HPDE6-E6E7 (cell line): Measurements from ENCODE around the gene ATG7.
"Not testable (repeated sequence)": the region's sequence is repeated elsewhere in the genome, so short reads cannot be mapped to it uniquely, and the experiment has no call there.

Experiments
- DNase-seq: peaks from one replicate; pipeline ENCODE4 v3.0.0; 2011; ENCODE audit warnings: missing footprints; ENCODE audit errors: extremely low spot score

The ATG7 gene

GRCh38 chr3:11502413-11502812, 230.2 kb downstream of the ATG7 start:
- not testable (repeated sequence) for DNase-seq

- no peak for DNase-seq
These were observed 235.5 kb downstream of the ATG7 start for GRCh38 chr3:11507719-11508118.

DNA sequence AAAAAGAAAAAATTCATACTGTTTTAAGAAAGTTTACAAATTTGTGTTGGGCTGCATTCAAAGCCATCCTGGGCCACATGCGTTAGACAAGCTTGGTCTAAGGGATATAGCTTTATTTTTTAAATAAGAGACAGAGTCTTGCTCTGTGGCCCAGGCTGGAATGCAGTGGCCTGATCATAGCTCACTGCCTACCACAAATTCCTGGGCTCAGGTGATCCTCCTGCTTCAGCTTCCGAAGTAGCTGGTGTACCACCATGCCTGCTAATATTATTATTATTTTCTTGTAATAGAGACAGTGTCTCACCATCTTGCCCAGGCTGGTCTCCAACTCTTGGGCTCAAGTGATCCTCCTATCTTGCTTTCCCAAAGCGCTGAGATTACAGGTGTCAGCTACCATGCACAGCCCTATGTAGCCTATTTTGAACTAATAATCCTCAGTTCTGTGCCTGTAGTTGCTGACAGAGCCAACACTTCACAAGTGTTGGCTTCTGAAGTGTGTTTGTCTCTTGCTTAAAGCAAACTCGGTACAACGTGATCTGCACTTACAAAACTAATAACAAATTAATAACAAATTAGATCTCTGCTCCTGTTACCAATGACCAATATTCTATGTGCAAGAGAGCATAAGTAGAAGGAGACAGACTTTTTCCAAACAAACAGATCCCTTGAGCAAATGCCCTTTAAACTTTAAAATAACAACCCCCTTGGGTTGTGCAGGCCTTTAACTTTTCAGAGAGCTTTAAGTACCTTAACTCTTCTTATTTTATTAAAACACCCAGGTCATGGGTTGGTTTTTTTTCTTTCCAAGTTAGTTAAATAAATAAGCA, 236.4 kb downstream of the ATG7 start:
- DNase-seq = no peak

GRCh38 chr3:11509173-11510000, 237.2 kb downstream of the ATG7 start:
- DNase-seq = no peak

- no peak for DNase-seq
These were observed 237.8 kb downstream of the ATG7 start for GRCh38 chr3:11510001-11510340.

DNA sequence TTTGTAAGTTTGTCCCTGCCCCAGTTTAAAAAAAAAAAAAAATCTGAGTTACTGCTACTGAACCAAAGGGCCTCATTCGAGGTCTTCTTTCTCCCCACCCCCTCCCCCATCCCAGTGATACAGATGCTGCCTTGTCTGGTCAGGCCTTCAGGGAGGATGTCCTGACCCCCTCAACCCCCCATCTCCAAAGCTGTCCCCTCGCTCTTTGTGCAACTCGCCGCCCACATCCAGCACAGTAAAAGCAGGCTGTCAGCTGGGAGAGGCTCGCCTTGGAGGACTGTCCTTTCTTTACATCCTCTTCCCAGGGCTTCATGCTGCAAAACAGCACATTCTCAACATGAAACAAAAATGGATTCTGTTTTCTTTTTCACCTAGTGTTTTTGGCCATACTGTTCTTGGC, 238.2 kb downstream of the ATG7 start:
- DNase-seq = no peak

- DNase-seq = not testable (repeated sequence)
These were observed 239.4 kb downstream of the ATG7 start for GRCh38 chr3:11511606-11512005.

DNA sequence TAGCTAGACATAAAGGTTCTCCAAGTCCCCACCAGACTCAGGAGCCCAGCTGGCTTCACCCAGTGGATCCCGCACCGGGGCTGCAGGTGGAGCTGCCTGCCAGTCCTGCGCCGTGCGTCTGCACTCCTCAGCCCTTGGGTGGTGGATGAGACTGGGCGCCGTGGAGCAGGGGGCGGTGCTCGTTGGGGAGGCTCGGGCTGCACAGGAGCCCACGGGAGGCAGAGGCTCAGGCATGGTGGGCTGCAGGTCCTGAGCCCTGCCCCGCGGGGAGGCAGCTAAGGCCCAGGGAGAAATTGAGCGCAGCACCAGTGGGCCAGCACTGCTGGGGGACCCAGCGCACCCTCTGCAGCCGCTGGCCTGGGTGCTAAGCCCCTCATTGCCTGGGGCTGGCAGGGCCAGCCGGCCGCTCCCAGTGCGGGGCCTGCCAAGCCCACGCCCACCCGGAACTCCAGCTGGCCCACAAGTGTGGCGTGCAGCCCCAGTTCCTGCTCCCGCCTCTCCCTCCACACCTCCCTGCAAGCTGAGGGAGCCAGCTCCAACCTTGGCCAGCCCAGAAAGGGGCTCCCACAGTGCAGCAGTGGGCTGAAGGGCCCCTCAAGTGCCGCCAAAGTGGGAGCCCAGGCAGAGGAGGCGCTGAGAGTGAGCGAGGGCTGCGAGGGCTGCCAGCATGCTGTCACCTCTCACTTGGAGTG, 241.1 kb downstream of the ATG7 start:
- DNase-seq = not testable (repeated sequence)

- DNase-seq = no peak
These were observed 241.6 kb downstream of the ATG7 start for GRCh38 chr3:11513817-11514135.

DNA sequence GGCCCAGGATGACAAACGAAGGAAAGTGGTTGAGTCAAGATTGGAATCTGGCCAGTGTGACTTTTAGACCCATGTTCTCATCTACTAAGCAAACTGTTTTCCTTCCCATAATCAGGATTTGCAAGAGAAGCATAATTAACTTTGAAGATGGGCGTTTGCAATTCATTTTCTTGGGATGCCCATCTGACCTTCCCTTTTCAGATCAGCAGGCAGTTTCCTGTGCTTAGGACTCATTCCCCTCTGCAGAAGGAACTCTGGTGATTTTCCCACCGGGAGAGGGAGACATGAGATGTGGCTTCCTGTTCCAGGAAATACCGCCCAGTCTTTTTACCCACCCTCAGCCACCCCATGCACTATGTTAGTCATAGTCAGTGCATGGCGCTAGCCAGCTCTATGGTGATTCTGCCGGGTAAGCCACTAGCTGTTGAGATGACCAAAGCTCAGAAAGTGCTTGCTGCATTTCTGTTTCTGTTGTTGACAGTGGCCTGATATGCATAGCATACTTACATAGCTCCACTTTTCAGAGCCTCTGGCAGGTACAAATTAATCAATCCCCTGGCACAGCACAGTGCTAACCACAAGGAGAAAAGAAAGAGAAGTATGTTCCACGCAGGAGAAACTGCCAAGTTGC, 242.1 kb downstream of the ATG7 start:
- DNase-seq = no peak

GRCh38 chr3:11517601-11518000, 245.4 kb downstream of the ATG7 start:
- no peak for DNase-seq

DNA sequence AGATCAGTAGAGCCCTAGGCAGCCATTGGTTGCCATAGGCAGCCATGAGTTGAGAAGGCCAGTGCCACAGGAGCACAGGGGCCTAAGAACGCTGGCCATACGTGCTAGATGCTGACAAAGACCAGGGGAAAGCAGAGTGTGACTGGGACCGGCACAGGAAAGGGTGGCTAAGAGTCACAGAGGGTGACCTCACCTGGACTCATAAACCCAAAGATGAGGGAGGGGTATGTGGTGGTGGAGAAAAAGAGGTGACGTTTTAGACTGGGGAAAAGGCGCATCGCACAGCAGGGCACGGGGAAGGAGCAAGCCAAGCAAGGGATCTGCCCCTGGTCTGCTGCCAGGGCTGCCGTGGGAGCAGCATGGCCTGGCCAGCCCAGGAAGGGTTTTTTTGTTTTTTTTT, 249.0 kb downstream of the ATG7 start:
- DNase-seq = no peak

- DNase-seq = no peak
These were observed 250.2 kb downstream of the ATG7 start for GRCh38 chr3:11522398-11522715.

- DNase-seq = no peak
These were observed 250.9 kb downstream of the ATG7 start for GRCh38 chr3:11522953-11523571.

GRCh38 chr3:11523572-11524101, 251.4 kb downstream of the ATG7 start:
- no peak for DNase-seq

DNA sequence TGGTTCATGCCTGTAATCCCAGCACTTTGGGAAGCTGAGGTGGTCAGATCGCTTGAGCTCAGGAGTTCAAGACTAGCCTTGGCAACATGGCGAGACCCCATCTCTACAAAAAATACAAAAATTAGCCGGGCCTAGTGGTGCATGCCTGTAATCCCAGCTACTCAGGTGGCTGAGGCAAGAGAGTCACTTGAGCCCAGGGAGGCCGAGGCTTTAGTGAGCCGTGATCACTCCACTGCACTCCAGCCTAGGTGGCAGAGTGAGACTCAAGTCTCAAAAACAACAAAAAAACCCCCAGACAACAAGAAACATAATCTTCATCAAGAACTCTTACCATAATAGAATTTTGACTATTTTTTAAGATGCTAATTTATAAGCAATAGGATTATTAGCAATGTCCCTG, 253.9 kb downstream of the ATG7 start:
- DNase-seq = not testable (repeated sequence)

DNA sequence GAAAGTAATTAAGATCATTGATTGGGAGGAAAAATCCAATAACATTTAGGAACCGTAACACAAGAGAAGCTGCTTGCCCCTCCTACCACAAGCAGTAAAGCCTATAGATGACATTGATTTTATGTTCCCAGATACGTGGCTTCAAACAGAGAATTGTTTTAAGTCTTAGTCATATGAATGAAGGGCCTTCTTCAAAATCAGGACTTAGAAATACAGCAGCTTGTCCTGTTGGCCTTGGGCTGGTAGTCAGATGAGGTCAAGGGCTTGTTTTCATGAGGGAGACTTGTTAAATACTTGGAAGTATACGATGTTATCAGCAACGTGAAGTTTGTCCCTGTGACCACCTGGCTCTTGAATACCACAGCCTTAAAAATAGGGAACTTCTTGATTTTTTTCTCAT, 257.1 kb downstream of the ATG7 start:
- DNase-seq = no peak

DNA sequence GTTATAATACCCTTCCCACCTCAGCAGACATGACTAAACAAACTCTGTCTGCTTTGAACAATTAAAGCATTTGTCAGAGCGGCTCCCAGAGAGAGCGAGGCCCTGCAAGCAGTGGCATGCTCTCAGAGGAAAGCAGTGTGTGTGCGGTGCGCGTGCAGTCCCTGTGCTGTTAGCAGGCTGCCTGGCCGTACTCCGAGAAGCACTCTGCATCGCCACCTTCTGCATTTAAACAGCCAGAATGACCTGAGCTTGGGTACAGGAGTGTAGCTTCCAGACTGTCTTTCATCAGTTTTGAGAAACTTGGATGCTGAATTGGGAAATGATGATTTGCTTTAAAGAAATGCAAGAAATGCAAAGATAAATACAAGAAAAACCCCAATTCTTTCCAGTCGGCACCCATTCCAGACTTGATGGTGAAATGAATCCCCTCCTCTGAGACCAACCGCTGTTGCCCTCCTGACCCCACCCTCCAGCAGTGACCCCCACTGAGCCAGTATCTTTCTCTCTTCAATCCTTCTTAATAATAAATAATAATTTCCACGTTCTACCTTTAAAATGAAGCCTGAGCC, 258.0 kb downstream of the ATG7 start:
- DNase-seq = peak; percentile 61

GRCh38 chr3:11532931-11533391, 260.8 kb downstream of the ATG7 start:
- DNase-seq = no peak

DNA sequence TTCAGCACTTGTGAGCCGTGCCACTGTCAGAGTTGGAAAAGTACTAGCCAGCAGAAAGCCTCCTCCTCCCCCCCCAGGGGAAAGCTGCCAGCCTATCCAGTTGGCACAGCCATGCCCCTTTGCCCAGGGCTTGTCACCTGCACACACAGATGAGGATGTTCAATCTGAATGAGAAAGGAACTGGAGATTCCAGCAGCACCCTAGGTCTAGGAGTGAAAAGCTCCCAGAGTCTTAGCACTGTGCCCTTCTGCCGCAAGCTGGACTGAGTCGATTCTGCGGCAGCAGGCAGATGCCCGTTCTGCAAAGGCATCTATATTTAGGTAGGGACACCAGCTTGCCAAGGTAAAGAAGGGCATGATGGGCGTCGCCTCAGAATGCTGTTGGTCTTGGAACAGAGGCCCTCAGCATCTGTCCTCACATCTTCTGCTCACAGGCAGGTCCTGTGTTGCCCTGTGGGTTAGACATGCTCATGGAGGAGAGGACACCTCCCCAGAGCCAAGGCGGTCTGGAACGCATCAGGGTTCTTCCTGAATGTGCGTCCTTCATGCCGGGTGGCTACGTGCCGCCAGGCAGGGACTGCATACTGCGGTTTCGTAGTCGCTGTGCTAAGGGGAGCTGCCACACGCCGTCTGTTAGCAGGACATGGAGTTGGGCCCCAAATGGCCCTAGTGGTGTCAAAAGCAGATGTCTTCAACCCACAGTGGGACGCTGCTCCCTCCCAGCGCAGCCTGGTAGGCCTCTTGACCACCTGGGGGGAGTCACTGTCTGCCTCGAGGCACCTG, 262.0 kb downstream of the ATG7 start:
- DNase-seq = no peak

GRCh38 chr3:11534793-11535101, 262.6 kb downstream of the ATG7 start:
- DNase-seq = no peak
